Astrocyte of the cerebellum (primary cell): ENCODE results near the gene GRIK2.

Experiments
- DNase-seq: peaks from one replicate; pipeline ENCODE4 v3.0.0-alpha.2; 2011; ENCODE audit warnings: low read depth
- H3K4me3 ChIP-seq: 2 replicates; pipeline ENCODE4 v1.5.1; 2011; ENCODE audit warnings: mild to moderate bottlenecking, low read depth, low read length, moderate library complexity
- CTCF ChIP-seq: IDR thresholded peaks from 2 replicates; pipeline ENCODE4 v1.5.1; 2012; ENCODE audit warnings: low read length, low read depth, moderate library complexity, mild to moderate bottlenecking; ENCODE audit errors: missing control alignments
- in situ Hi-C: cut with HindIII; loops from 2 replicates; pipeline ENCODE4 v1.10.0; 2017; ENCODE audit warnings: low sequenced_read_pairs

Gene GRIK2

GRCh38 chr6:101682937-101683336 is 289.4 kb downstream of the GRIK2 start:
- in situ Hi-C loops = no loop called here
- no peak overlapping the region for H3K4me3 ChIP-seq
- DNase-seq = no peak
- no peak for TF ChIP-seq CTCF

GRCh38 chr6:101683884-101684283 is 290.4 kb downstream of the GRIK2 start:
- in situ Hi-C loops = no loop called here
- no peak overlapping the region for H3K4me3 ChIP-seq
- no peak for DNase-seq
- no peak for TF ChIP-seq CTCF

- no peak for TF ChIP-seq CTCF
- H3K4me3 ChIP-seq = no peak overlapping the region
- in situ Hi-C loops = no loop called here
- no peak for DNase-seq
Observed at GRCh38 chr6:101686653-101687052, 293.1 kb downstream of the GRIK2 start.

- in situ Hi-C loops = no loop called here
- DNase-seq = no peak
- TF ChIP-seq CTCF = no peak
Observed at GRCh38 chr6:101689156-101689555, 295.6 kb downstream of the GRIK2 start.

GRCh38 chr6:101689695-101690094 is 296.2 kb downstream of the GRIK2 start:
- no peak overlapping the region for H3K4me3 ChIP-seq
- no peak for TF ChIP-seq CTCF
- in situ Hi-C loops = no loop called here
- DNase-seq = no peak

More at GRCh38 chr6:101689156-101689555, 295.6 kb downstream of the GRIK2 start:
- no peak overlapping the region for H3K4me3 ChIP-seq

- TF ChIP-seq CTCF = no peak
- no peak for DNase-seq
- in situ Hi-C loops = no loop called here
- no peak overlapping the region for H3K4me3 ChIP-seq
Observed at GRCh38 chr6:101700655-101701054, 307.1 kb downstream of the GRIK2 start.

GRCh38 chr6:101703311-101703710 is 309.8 kb downstream of the GRIK2 start:
- in situ Hi-C loops = no loop called here
- no peak for TF ChIP-seq CTCF

More at GRCh38 chr6:101703311-101703710, 309.8 kb downstream of the GRIK2 start:
- DNase-seq = no peak
- no peak overlapping the region for H3K4me3 ChIP-seq
